ENCODE results near the gene SPARCL1.

The SPARCL1 gene

GRCh38 chr4:87541521-87541920 is 12.3 kb upstream of the SPARCL1 start:
- DNase-seq: no peak

- DNase-seq: no peak
Measured at GRCh38 chr4:87540146-87541058, 11.2 kb upstream of the SPARCL1 start.

- DNase-seq: no peak
Measured at GRCh38 chr4:87532907-87533306, 3.7 kb upstream of the SPARCL1 start.

- DNase-seq: no peak
Measured at GRCh38 chr4:87532109-87532508, 2.9 kb upstream of the SPARCL1 start.

- no peak for DNase-seq
Measured at GRCh38 chr4:87531621-87532020, 2.4 kb upstream of the SPARCL1 start.

GRCh38 chr4:87530868-87531267 is 1.7 kb upstream of the SPARCL1 start:
- no peak for DNase-seq

- DNase-seq: no peak
Measured at GRCh38 chr4:87530229-87530628, 1.1 kb upstream of the SPARCL1 start.

- DNase-seq: no peak
Measured at GRCh38 chr4:87527431-87528220, 1.6 kb downstream of the SPARCL1 start.

- no peak for DNase-seq
Measured at GRCh38 chr4:87525636-87526295, 3.4 kb downstream of the SPARCL1 start.

- DNase-seq: no peak
Measured at GRCh38 chr4:87524456-87524855, 4.7 kb downstream of the SPARCL1 start.

- DNase-seq: no peak
Measured at GRCh38 chr4:87523307-87523706, 5.9 kb downstream of the SPARCL1 start.

- DNase-seq: no peak
Measured at GRCh38 chr4:87521757-87522374, 7.3 kb downstream of the SPARCL1 start.

GRCh38 chr4:87521319-87521718 is 7.9 kb downstream of the SPARCL1 start:
- DNase-seq: no peak

GRCh38 chr4:87517621-87518020 is 11.6 kb downstream of the SPARCL1 start:
- DNase-seq: no peak

GRCh38 chr4:87516683-87517082 is 12.5 kb downstream of the SPARCL1 start:
- no peak for DNase-seq

GRCh38 chr4:87512400-87512799 is 16.8 kb downstream of the SPARCL1 start:
- DNase-seq: no peak

GRCh38 chr4:87511500-87511899 is 17.7 kb downstream of the SPARCL1 start:
- DNase-seq: no peak

GRCh38 chr4:87510747-87511146 is 18.4 kb downstream of the SPARCL1 start:
- no peak for DNase-seq

GRCh38 chr4:87506974-87507701 is 22.0 kb downstream of the SPARCL1 start:
- DNase-seq: no peak

GRCh38 chr4:87505862-87506261 is 23.3 kb downstream of the SPARCL1 start:
- DNase-seq: no peak

- no peak for DNase-seq
Measured at GRCh38 chr4:87502580-87503238, 26.5 kb downstream of the SPARCL1 start.

GRCh38 chr4:87500092-87500462 is 29.1 kb downstream of the SPARCL1 start:
- DNase-seq: no peak

Measured in activated T-cell treated with anti-CD3 and anti-CD28 coated beads, Interleukin-2, amount 50 U/mL, for 1 hour (primary cell).